PC-9 (cell line): ENCODE data around the gene FANCB. TPM values are rescaled to one million over a fixed set of nuclear protein-coding genes. Genes with fewer than 3 reads are reported as not detected.

Source experiments
- BruUV-seq: library from RNA; stranded (reverse); fragments of 400-500 nt; replicated peaks from 2 replicates; lab custom pipeline; 2021; lab: Mats Ljungman, UMichigan
- CTCF ChIA-PET: fragments of 300-600 bp; sonication (Branson Sonifier 250); formaldehyde crosslinking; loops from one replicate; lab custom pipeline; 2022; ENCODE audit warnings: antibody characterized with exemption; lab: Charles Lee
- POLR2A ChIA-PET: fragments of 300-600 bp; sonication (Branson Sonifier 250); formaldehyde crosslinking; loops from one replicate; lab custom pipeline; 2022; ENCODE audit warnings: antibody characterized with exemption; ENCODE audit not compliant: unreplicated experiment; lab: Charles Lee
- DNase-seq, 2 experiments: peaks; one replicate each; pipeline versions ENCODE4 v3.0.0 to v3.0.0-alpha.2; 2015 to 2022; ENCODE audit warnings: mixed read lengths in 1 of 2
- H2AFZ ChIP-seq: fragments of 200-600 bp; sonication (generic); 2 replicates; pipeline ENCODE4 v1.8.1; 2017; ENCODE audit warnings: antibody characterized with exemption
- H3F3A ChIP-seq: fragments of 200-600 bp; sonication (generic); 2 replicates; pipeline ENCODE4 v1.8.1; 2017; ENCODE audit warnings: antibody characterized with exemption, mild to moderate bottlenecking, low read depth; ENCODE audit not compliant: insufficient read depth
- H3K27ac ChIP-seq: fragments of 200-600 bp; sonication (generic); 2 replicates; pipeline ENCODE4 v1.6.1; 2016; ENCODE audit warnings: mixed run types
- H3K27me3 ChIP-seq: fragments of 200-600 bp; sonication (generic); 2 replicates; pipeline ENCODE4 v1.6.1; 2016; ENCODE audit warnings: low read depth, mixed run types; ENCODE audit not compliant: insufficient read depth
- H3K36me3 ChIP-seq: fragments of 200-600 bp; sonication (generic); 2 replicates; pipeline ENCODE4 v1.6.1; 2016; ENCODE audit warnings: low read depth, mixed run types
- H3K4me1 ChIP-seq: fragments of 200-600 bp; sonication (generic); replicated peaks from 2 replicates; pipeline ENCODE4 v1.6.1; 2016; ENCODE audit warnings: mixed run types; ENCODE audit not compliant: insufficient read depth
- H3K4me2 ChIP-seq: fragments of 200-600 bp; sonication (generic); 2 replicates; pipeline ENCODE4 v1.6.1; 2017; ENCODE audit warnings: mixed run types
- H3K4me3 ChIP-seq: fragments of 200-600 bp; sonication (generic); 2 replicates; pipeline ENCODE4 v1.6.1; 2016; ENCODE audit warnings: mixed run types
- H3K79me2 ChIP-seq: fragments of 200-600 bp; sonication (generic); 2 replicates; pipeline ENCODE4 v1.6.1; 2017; ENCODE audit warnings: low read depth, mixed run types
- H3K9me2 ChIP-seq: fragments of 200-600 bp; sonication (generic); 2 replicates; pipeline ENCODE4 v1.8.1; 2017; ENCODE audit warnings: mild to moderate bottlenecking; ENCODE audit not compliant: insufficient read depth
- H3K9me3 ChIP-seq: fragments of 200-600 bp; sonication (generic); 2 replicates; pipeline ENCODE4 v1.8.1; 2016; ENCODE audit warnings: low read depth; ENCODE audit not compliant: insufficient read depth
- H4K20me1 ChIP-seq: fragments of 200-600 bp; sonication (generic); 2 replicates; pipeline ENCODE4 v1.8.1; 2017; ENCODE audit not compliant: insufficient read depth
- CTCF ChIP-seq: fragments of 200-600 bp; sonication (generic); conservative IDR thresholded peaks from 2 replicates; pipeline ENCODE4 v1.6.1; 2017; ENCODE audit warnings: mixed run types, antibody characterized with exemption, mild to moderate bottlenecking, moderate library complexity
- EZH2 ChIP-seq: fragments of 200-600 bp; sonication (generic); IDR thresholded peaks from 2 replicates; pipeline ENCODE4 v1.8.0; 2017; ENCODE audit warnings: antibody characterized with exemption, low read depth
- intact Hi-C: fragments of 100-400 bp; cut with micrococcal nuclease; formaldehyde crosslinking; loops from one replicate; pipeline ENCODE4 v1.10.0; 2022; ENCODE audit not compliant: unreplicated experiment
- total RNA-seq: library from RNA; stranded (reverse); gene quantifications from 2 replicates; pipeline ENCODE4 v1.2.3, GENCODE V29; 2021

FANCB gene
- total RNA-seq, 1 experiment from 2014 or later: 9.5 TPM

DNA sequence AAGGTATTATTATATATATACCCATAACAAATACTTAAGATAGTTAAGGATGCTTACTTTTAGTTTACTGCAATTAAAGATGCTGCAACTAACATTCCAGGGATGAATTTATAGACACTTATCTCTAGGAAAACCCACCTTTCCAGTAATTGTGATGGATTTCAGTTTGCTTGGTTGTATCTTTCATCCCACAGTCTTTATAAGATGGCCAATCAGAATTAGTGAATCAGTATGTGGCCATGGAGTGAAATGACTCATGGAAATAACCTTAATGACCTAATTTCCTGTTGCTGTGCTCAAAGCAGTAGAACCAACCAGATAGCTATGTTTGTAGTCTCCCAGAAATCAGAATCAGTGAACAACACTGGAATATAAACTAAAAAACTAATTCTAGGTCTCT lies 26.7 kb upstream of the FANCB start:
- Histone ChIP-seq H3K4me1 (no peaks in the 10 kb centered on the region), H4K20me1 (no peaks in the 10 kb centered on the region), H3K4me2 (no peak overlapping the region), H2AFZ (no peak overlapping the region), H3F3A (no peaks in the 10 kb centered on the region), H3K9me2 (no peaks in the 10 kb centered on the region), H3K27me3 (no peaks in the 10 kb centered on the region), H3K36me3 (peaks cover 9% of the 10 kb centered on the region; the same call in 1 of the 2 replicates), H3K79me2 (no peaks in the 10 kb centered on the region), H3K4me3 (no peak overlapping the region), H3K27ac (no peak overlapping the region), H3K9me3 (no peaks in the 10 kb centered on the region)
- POLR2A ChIA-PET: no interaction called here
- BruUV-seq: no TSS peak
- intact Hi-C loops: no loop called here
- TF ChIP-seq EZH2 (no peak), CTCF (no peak)
- CTCF ChIA-PET: no interaction called here
- no peak for DNase-seq

- no peaks in the 10 kb centered on the region for H3K27me3 ChIP-seq
- no peak overlapping the region for H3K27ac ChIP-seq
- no peaks in the 10 kb centered on the region for H3K36me3 ChIP-seq
- H3K9me2 ChIP-seq: no peaks in the 10 kb centered on the region
- no peaks in the 10 kb centered on the region for H3K9me3 ChIP-seq
- no peak overlapping the region for H3K4me3 ChIP-seq
- no peaks in the 10 kb centered on the region for H3K79me2 ChIP-seq
- CTCF ChIA-PET: no interaction called here
- no TSS peak for BruUV-seq
- intact Hi-C loops: no loop called here
- TF ChIP-seq EZH2 (no peak), CTCF (no peak)
- no peak overlapping the region for H3K4me2 ChIP-seq
- H4K20me1 ChIP-seq: no peaks in the 10 kb centered on the region
- POLR2A ChIA-PET: no interaction called here
- no peak for DNase-seq
- H2AFZ ChIP-seq: no peak overlapping the region
- H3F3A ChIP-seq: no peaks in the 10 kb centered on the region
- no peaks in the 10 kb centered on the region for H3K4me1 ChIP-seq
These were observed 24.2 kb upstream of the FANCB start for GRCh38 chrX:14897042-14897441.

GRCh38 chrX:14896273-14896672 lies 23.4 kb upstream of the FANCB start:
- CTCF ChIA-PET: no interaction called here
- Histone ChIP-seq H3K36me3 (no peaks in the 10 kb centered on the region), H3K79me2 (no peaks in the 10 kb centered on the region), H3K27me3 (no peaks in the 10 kb centered on the region), H3K4me3 (no peak overlapping the region), H3K4me2 (no peak overlapping the region), H3K9me2 (no peaks in the 10 kb centered on the region), H4K20me1 (no peaks in the 10 kb centered on the region), H3K9me3 (no peaks in the 10 kb centered on the region), H2AFZ (no peak overlapping the region), H3K4me1 (no peaks in the 10 kb centered on the region), H3K27ac (no peak overlapping the region), H3F3A (no peaks in the 10 kb centered on the region)
- no peak for DNase-seq
- no TSS peak for BruUV-seq
- TF ChIP-seq CTCF (no peak), EZH2 (no peak)
- intact Hi-C loops: no loop called here
- POLR2A ChIA-PET: no interaction called here
